ENCODE results near the gene LRP4.
"Not testable (repeated sequence)": the region's sequence is repeated elsewhere in the genome, so short reads cannot be mapped to it uniquely, and the experiment has no call there.

The LRP4 gene

GRCh38 chr11:46918083-46918787 is at the start of gene LRP4:
Gene LRP4, minus strand, starts transcription at chr11:46918550. Its CDS starts 171 bp downstream, at chr11:46918379.
- H3K9ac ChIP-seq (ENCODE audit: low read depth, low read length): peak within 1 kb of the TSS; percentile 77
- no peaks in the 10 kb centered on the region for H3K9me3 ChIP-seq (ENCODE audit: control insufficient read depth, insufficient read depth, low read length)
- no peaks in the 10 kb centered on the region for H3K36me3 ChIP-seq (ENCODE audit: insufficient read depth, low read length)
- H3K4me1 ChIP-seq (ENCODE audit: insufficient read depth, low read length): peaks cover 25% of the 10 kb centered on the region

DNA sequence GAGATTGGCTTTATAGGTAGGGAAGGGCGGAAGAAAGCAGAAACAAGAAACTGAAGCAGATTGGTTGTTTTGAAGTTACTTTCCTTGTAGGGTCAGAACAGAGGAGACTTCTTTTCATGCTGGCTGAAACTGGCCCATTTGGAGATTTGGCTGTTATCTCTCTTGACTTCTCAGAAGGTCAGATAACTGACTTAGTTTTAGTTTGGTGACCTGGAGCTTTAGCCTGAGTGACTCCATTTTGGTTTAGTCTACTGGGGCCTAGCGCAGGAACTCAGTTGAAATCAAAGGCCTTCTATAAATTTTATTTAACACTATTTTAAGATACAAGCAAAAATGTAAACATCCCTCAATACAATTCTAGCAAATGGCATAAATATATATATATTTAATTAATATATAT is 49.6 kb upstream of the LRP4 start:
- H3K4me1 ChIP-seq (ENCODE audit: insufficient read depth, low read length): no peaks in the 10 kb centered on the region
- no peaks in the 10 kb centered on the region for H3K9me3 ChIP-seq (ENCODE audit: control insufficient read depth, insufficient read depth, low read length)
- no peaks in the 10 kb centered on the region for H3K36me3 ChIP-seq (ENCODE audit: insufficient read depth, low read length)
- H3K9ac ChIP-seq (ENCODE audit: low read depth, low read length): no peak overlapping the region

- Histone ChIP-seq H3K9me3 (ENCODE audit: control insufficient read depth, insufficient read depth, low read length) (no peaks in the 10 kb centered on the region), H3K36me3 (ENCODE audit: insufficient read depth, low read length) (no peaks in the 10 kb centered on the region), H3K9ac (ENCODE audit: low read depth, low read length) (no peak overlapping the region), H3K4me1 (ENCODE audit: insufficient read depth, low read length) (no peaks in the 10 kb centered on the region)
Observed at GRCh38 chr11:46966773-46967172, 48.4 kb upstream of the LRP4 start.

- Histone ChIP-seq H3K4me1 (ENCODE audit: insufficient read depth, low read length) (no peaks in the 10 kb centered on the region), H3K9me3 (ENCODE audit: control insufficient read depth, insufficient read depth, low read length) (no peaks in the 10 kb centered on the region; the same call in 1 of the 2 replicates), H3K36me3 (ENCODE audit: insufficient read depth, low read length) (no peaks in the 10 kb centered on the region), H3K9ac (ENCODE audit: low read depth, low read length) (no peak overlapping the region)
Observed at GRCh38 chr11:46963844-46964243, 45.5 kb upstream of the LRP4 start.

DNA sequence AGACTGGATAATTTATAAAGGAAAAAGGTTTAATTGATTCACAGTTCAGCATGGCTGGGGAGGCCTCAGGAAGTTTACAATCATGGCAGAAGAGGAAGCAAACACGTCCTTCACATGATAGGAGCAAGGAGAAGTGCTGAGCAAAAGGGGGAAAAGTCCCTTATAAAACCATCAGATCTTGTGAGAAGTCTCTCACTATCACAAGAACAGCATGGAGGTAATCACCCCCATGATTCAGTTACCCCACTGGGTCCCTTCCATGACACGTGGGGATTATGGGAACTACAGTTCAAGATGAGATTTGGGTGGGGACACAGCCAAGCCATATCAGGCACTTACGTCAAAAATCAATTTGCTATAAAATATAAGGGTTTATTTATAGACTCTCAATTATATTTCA is 43.5 kb upstream of the LRP4 start:
- not testable (repeated sequence) for H3K9ac ChIP-seq (ENCODE audit: low read depth, low read length); H3K36me3 ChIP-seq (ENCODE audit: insufficient read depth, low read length); H3K9me3 ChIP-seq (ENCODE audit: control insufficient read depth, insufficient read depth, low read length); H3K4me1 ChIP-seq (ENCODE audit: insufficient read depth, low read length)

GRCh38 chr11:46961041-46961440 is 42.7 kb upstream of the LRP4 start:
- no peaks in the 10 kb centered on the region; the same call in 1 of the 2 replicates for H3K9me3 ChIP-seq (ENCODE audit: control insufficient read depth, insufficient read depth, low read length)
- no peak overlapping the region for H3K9ac ChIP-seq (ENCODE audit: low read depth, low read length)
- no peaks in the 10 kb centered on the region for H3K36me3 ChIP-seq (ENCODE audit: insufficient read depth, low read length)
- no peaks in the 10 kb centered on the region for H3K4me1 ChIP-seq (ENCODE audit: insufficient read depth, low read length)

DNA sequence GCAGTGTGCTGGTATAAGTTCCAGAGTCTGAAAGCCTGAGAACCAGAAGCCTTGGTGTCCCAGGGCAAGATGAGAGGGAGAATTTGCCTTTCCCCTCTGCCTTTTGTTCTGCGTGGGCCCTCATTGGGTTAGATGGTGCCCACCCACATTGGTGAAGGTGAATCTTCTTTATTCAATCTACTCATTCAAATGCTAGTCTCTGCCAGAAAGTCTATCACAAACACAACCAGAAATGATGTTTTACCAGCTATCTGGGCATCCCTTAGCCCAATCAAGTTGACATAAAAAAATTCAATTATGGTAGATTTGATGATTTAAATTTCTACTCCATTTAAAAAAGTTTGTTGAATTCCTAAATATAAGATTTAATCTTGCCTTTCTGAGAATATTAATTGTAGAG is 40.4 kb upstream of the LRP4 start:
- Histone ChIP-seq H3K9ac (ENCODE audit: low read depth, low read length) (no peak overlapping the region), H3K4me1 (ENCODE audit: insufficient read depth, low read length) (no peaks in the 10 kb centered on the region), H3K9me3 (ENCODE audit: control insufficient read depth, insufficient read depth, low read length) (no peaks in the 10 kb centered on the region; the same call in 1 of the 2 replicates), H3K36me3 (ENCODE audit: insufficient read depth, low read length) (no peaks in the 10 kb centered on the region)

DNA sequence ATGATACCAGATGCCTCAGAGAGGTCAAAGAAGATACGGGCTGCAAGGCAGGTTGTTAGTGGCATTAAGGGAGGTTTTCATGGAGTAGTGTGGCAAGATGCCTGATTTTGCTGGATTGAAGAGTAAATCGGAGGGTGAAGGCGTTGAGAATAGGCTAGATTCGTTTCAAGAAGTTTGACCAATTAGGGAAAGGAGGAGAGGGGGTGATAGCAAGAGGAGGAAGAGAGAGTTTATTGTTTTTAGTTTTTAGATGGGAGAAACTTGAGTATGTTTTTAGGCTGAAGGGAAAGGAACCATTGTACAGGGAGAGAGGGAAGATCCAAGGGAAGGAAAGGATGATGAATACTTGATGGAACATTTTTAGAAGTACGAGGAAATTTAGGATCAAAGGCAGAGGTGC is 34.7 kb upstream of the LRP4 start:
- no peaks in the 10 kb centered on the region for H3K9me3 ChIP-seq (ENCODE audit: control insufficient read depth, insufficient read depth, low read length)
- no peaks in the 10 kb centered on the region for H3K36me3 ChIP-seq (ENCODE audit: insufficient read depth, low read length)
- no peak overlapping the region for H3K9ac ChIP-seq (ENCODE audit: low read depth, low read length)
- no peaks in the 10 kb centered on the region for H3K4me1 ChIP-seq (ENCODE audit: insufficient read depth, low read length)

- H3K4me1 ChIP-seq (ENCODE audit: insufficient read depth, low read length): no peaks in the 10 kb centered on the region
- H3K9ac ChIP-seq (ENCODE audit: low read depth, low read length): no peak overlapping the region
- no peaks in the 10 kb centered on the region for H3K9me3 ChIP-seq (ENCODE audit: control insufficient read depth, insufficient read depth, low read length)
- no peaks in the 10 kb centered on the region for H3K36me3 ChIP-seq (ENCODE audit: insufficient read depth, low read length)
Observed at GRCh38 chr11:46952553-46952952, 34.2 kb upstream of the LRP4 start.

DNA sequence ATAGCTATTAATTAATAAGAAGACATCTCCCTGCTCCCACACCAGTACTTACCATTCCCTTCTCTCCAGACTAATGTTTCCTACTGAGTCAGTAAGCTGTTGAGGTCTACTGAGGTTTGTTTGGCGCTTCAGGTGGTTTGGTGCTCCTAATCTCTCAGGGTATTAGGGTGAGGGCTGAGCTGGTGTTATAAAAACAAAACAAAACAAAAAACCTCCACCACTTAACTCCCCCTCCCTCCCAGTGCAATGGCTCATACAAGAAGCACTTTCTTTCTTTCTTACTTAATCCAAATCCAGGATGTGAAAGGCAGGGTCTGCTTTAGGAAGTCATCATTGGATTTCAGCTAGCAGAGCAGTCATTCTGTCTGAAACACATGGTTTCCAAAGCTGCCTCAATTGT is 33.5 kb upstream of the LRP4 start:
- no peaks in the 10 kb centered on the region for H3K36me3 ChIP-seq (ENCODE audit: insufficient read depth, low read length)
- no peaks in the 10 kb centered on the region for H3K9me3 ChIP-seq (ENCODE audit: control insufficient read depth, insufficient read depth, low read length)
- 0 out of 2 replicates have a peak, but pooled peaks cover under 1% of the 10 kb centered on the region for H3K4me1 ChIP-seq (ENCODE audit: insufficient read depth, low read length)
- H3K9ac ChIP-seq (ENCODE audit: low read depth, low read length): no peak overlapping the region

DNA sequence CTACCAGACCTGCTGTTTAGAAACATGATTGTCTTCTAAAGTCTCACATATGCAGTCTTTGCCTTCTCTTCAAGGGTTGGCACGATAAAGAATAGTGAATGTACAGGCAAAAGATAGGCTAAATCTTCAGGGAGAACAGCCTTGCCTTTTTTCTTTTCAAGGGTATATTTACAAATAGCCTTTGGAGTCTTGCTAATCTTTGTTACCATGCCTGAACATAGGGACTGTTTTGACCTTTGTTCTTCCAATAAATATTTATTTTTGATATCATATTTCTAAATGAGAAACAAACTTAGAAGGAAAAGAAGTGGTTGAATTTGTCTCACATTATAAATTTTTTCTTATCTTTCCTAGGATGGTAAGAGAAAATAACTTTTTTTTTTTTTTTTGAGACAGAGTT is 30.9 kb upstream of the LRP4 start:
- H3K9ac ChIP-seq (ENCODE audit: low read depth, low read length): no peak overlapping the region
- H3K36me3 ChIP-seq (ENCODE audit: insufficient read depth, low read length): no peaks in the 10 kb centered on the region
- no peaks in the 10 kb centered on the region for H3K9me3 ChIP-seq (ENCODE audit: control insufficient read depth, insufficient read depth, low read length)
- H3K4me1 ChIP-seq (ENCODE audit: insufficient read depth, low read length): peaks cover 3% of the 10 kb centered on the region; the same call in 1 of the 2 replicates

DNA sequence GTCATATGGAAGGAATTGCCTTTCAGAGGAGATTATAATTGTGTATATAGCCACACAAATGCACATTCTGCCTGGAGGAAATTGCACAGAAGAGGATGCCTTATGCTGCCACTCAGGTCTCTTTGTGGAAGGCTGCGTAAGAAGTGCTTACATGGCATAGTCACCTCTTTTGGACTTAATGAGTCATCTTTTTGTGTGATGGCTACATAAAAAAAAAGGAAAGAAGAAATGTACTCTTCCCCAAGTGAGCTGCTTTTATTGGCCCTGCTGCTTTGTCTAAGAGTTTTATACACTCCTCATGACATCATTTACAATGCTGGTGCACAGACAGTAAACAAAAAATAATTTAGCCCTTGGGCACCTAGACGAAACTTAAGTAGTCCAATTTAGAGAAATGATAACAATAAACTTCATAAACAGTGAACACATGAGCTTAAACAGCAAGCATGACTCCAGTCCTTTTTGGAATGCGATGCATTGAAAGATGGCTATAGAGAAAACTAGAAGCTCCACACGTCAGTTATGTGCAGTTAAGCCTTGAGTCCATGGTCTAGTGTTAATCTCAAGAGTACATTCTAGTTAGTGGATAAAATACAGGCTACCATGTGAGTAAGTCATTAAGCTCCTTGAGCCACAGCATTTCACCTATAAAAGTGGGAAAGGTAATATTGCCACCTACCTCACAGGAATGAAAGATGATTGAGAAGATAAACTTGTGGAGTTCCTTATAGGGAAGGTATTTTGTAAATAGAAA is 30.2 kb upstream of the LRP4 start:
- H3K4me1 ChIP-seq (ENCODE audit: insufficient read depth, low read length): peaks cover 3% of the 10 kb centered on the region; the same call in 1 of the 2 replicates
- H3K36me3 ChIP-seq (ENCODE audit: insufficient read depth, low read length): no peaks in the 10 kb centered on the region
- no peak overlapping the region for H3K9ac ChIP-seq (ENCODE audit: low read depth, low read length)

DNA sequence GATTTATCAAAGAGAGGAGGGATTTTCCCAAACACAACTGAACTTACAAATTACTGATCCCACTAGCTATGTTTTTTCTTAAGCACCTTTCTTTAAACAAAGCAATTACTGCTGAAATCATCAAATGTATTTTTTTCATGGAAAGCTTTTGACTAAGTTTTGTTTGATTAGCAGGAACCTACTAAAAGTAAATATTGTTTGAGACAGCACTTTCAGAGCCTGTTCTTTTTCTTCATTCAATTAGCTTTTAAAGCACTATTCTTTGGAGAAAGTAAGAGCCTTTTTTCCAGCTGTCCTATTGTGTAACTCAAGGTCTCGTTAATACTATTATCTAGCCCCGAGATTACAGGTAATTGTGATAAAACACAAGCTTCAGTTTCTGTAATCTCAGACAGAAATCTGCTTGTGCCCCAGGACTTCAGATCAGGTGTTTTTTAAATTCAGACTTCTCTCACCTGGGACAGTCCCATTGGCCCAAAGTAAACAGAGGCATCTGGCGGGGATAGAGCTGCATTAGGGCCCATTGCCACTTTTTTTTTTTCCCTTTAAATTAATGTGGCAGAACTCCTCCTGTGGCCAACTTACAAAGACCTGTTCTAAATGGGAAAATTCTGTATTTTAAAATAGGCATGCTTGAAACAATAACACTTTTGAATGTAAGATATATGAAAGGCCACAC is 29.2 kb upstream of the LRP4 start:
- peaks cover 3% of the 10 kb centered on the region; the same call in 1 of the 2 replicates for H3K4me1 ChIP-seq (ENCODE audit: insufficient read depth, low read length)
- no peaks in the 10 kb centered on the region for H3K36me3 ChIP-seq (ENCODE audit: insufficient read depth, low read length)
- H3K9me3 ChIP-seq (ENCODE audit: control insufficient read depth, insufficient read depth, low read length): no peaks in the 10 kb centered on the region
- H3K9ac ChIP-seq (ENCODE audit: low read depth, low read length): no peak overlapping the region; the same call in 1 of the 2 replicates

More for the DNA sequence above, 30.2 kb upstream of the LRP4 start:
- no peaks in the 10 kb centered on the region for H3K9me3 ChIP-seq (ENCODE audit: control insufficient read depth, insufficient read depth, low read length)

DNA sequence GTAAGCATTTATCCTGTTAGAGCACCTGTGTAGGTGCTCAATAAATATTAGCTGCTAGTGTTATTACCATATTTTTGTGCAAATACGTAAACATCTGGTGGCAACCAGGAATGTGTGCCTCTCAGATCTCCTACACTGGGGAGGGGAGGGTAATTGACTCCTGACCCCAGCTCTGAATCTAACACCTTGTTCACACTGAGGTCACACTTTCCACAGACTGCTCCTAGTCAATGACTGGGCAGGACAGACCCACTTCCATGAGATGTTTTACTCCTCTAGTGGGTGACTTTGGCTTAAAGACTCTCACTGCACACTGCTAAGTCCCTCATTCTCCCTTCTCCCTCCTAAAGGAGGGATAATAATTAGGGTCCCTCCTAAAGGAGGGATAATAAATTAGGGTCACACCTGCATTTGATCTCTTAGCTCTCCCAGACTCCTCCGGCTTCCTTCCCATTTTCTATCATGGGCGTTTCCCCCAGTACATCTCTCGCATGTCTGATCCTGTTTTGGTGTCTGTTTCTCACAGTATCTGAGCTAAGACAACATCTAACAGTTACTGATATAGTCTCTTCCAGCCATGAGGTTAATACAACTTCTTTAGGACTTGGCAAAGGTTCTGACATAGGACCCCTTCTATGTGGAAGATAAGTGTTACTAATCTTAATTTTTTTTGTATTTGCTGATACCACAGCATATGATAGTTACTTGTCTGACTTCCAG is 26.2 kb upstream of the LRP4 start:
- Histone ChIP-seq H3K9ac (ENCODE audit: low read depth, low read length) (no peak overlapping the region), H3K36me3 (ENCODE audit: insufficient read depth, low read length) (no peaks in the 10 kb centered on the region; the same call in 1 of the 2 replicates), H3K9me3 (ENCODE audit: control insufficient read depth, insufficient read depth, low read length) (no peaks in the 10 kb centered on the region), H3K4me1 (ENCODE audit: insufficient read depth, low read length) (peaks cover 3% of the 10 kb centered on the region; the same call in 1 of the 2 replicates)

All from ES-I3 (cell line).